Brain pericyte (primary cell): Measurements from ENCODE around the gene ASPSCR1.

Source experiments
- DNase-seq: peaks from one replicate; pipeline ENCODE4 v3.0.0-alpha.2; 2012; ENCODE audit warnings: low read depth, low spot score

The ASPSCR1 gene

DNA sequence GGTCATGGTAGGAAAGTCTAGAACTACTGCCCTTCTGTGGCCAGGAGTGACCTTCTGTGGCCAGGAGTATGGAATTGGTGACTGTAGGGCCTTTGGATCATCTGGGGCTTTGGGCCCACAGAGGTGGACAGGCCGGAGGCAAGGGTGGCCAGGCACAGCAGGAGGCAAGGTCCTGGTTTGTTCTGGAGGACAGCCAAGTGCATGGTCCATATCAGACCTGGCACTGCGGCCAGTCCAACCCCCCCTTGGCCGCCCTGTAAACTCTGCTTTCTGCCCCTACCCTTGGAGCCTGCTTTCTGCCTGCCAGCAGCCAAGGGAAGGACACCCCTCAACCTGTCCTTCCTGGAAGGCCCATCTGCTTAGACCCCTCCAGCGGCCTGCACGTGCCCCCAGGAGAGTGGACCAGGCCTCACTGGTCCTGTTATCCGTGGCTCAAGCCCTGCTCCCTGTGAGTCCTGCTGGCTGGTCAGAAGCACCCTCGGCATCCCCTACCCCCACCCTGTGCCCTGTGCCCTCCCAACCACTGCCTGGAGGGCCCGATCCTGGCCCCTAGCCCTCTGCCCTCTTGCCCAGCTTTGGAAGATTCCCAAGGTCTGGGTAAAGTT, 62.4 kb downstream of the ASPSCR1 start:
- DNase-seq: no peak

DNA sequence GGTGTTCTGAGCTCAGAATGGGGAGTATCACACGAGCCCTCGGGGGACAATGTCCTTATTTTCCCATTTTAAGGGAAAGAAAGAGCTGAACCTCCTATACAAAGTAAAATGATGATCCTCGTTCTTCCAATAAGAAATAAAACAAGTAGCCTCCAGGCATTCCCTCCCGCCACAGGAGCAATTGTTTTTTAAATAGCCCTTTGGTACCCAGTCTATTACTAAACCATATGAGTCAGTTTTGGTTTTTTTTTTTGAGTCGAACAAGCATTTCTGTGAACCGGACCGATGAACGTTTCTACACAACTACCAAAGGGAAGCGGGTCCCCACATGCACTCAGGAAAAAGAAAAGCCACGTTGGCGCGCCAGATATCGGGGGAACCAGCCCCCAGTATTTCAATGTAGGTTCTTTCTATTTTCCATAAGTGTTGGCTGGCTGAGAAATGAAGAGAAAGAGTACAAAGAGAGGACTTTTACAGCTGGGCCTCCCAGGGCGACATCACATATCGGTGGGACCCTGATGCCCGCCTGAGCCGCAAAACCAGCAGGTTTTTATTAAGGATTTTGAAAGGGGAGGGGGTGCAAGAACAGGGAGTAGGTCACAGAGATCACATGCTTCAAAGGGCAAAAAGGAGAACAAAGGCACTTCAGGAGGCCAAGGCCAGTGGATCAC, 63.9 kb downstream of the ASPSCR1 start:
- no peak for DNase-seq

GRCh38 chr17:82042649-82043048, 65.2 kb downstream of the ASPSCR1 start:
- no peak for DNase-seq

GRCh38 chr17:82043507-82043906, 66.1 kb downstream of the ASPSCR1 start:
- no peak for DNase-seq

DNA sequence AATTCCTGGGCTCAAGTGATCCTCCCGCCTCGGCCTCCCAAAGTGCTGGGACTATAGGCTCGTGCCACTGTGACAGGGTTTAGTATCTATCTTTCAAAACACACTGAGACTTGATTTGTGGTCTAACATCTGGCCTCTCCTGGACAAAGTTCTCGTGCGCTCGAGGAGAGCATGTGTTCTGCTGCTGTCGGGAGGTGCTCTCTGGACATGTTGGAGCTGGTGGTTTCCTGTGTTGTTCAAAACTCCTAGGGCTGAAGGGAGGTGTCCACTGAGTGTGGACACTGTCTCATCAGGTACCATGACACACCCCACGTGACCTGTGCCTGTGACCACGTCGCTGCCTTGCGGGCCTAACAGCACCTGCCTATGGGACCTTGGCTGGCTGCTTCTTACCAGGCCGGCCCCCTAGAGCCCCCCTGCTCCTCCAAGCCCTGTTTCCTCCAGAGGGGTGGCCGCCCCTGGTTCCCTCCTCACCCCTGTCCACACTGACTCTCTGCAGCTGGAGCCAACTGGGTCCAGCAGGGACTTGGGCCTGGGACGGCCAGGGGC, 68.6 kb downstream of the ASPSCR1 start:
- no peak for DNase-seq

- no peak for DNase-seq
Observed at GRCh38 chr17:82046903-82047302, 69.5 kb downstream of the ASPSCR1 start.

GRCh38 chr17:82047379-82047778, 70.0 kb downstream of the ASPSCR1 start:
- DNase-seq: no peak

GRCh38 chr17:82047914-82048570, 70.6 kb downstream of the ASPSCR1 start:
- no peak for DNase-seq

DNA sequence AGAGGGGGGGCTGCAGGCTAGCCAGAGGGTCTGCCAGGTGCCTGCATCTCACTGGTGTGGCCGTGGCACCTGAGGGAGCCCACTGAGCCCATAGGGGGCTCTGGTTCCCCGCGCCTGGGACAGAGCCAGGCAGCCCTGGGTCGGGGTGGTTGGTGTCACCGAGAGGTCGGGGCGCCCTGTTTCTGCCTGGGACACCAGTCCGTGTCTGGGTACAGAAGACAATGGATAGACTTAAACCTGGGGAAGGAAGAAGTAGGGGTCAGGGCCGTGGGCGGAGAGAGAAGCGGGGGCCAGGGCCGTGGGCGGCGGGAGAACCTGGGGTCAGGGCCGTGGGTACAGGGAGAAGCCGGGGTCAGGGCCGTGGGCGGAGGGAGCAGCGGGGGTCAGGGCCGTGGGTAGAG, 71.1 kb downstream of the ASPSCR1 start:
- no peak for DNase-seq

GRCh38 chr17:82049106-82049505, 71.7 kb downstream of the ASPSCR1 start:
- no peak for DNase-seq

DNA sequence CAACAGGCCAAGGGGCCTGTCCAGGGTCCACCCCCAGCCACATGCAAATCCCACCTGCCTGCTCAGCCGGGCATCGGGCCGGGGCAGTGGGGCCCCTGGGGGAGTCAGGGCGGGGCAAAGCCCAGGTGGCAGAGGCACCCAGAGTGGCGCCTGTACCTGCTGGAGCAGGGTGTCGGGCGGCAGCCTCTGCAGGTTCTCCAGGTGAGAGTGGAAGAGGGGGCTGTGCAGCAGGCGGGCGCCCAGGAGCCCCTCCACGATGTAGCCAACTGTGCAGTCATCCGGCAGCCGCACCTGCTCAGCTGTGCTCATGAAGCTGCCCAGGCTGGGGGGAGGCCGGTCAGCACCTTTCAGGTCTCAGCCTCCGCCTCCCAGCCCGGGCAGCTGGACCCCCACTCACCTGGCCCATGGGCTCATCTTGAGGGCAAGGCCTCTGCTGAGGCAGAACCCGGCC, 72.1 kb downstream of the ASPSCR1 start:
- no peak for DNase-seq

DNA sequence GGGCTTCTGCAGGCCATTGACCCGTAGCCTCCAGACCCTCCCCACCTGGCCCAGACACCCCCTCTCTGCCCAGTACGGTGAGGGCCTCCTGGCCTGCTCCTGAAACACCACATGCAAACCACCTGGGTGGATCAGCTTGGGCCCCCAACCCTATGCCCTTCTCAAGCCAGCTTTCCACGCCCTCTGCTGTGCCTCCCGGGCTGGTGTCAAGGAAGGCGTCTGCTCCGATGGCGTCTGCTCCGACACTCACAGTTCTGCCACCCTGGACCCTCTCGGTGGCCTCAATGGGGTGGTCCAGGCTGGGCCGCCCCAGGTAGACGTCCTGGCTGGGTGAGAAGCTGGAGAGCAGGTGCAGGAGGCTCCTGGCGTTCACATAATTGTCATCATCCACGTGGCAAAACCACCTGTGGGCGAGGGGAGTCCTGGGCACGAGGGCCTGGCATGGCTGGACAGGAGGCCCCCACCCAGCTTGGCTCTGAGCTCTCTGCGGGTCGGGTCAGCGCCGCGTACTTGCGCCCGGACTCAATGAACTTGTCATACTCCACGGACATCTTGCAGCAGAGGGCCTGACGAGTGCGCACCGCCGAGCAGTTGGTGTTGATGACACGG, 72.8 kb downstream of the ASPSCR1 start:
- no peak for DNase-seq

GRCh38 chr17:82050761-82051641, 73.6 kb downstream of the ASPSCR1 start:
- DNase-seq: no peak

GRCh38 chr17:82051776-82052637, 74.6 kb downstream of the ASPSCR1 start, which contains the start of the genes GPS1 and RFNG:
GPS1 (plus strand) TSS chr17:82051898; CDS start chr17:82051932, 34 bp downstream.
RFNG (minus strand) TSS chr17:82051811; CDS start chr17:82051766, 45 bp downstream.
- no peak for DNase-seq

- DNase-seq: no peak
Observed at GRCh38 chr17:82052638-82053059, 75.2 kb downstream of the ASPSCR1 start.

- DNase-seq: no peak
Observed at GRCh38 chr17:82053130-82053529, 75.7 kb downstream of the ASPSCR1 start.

- no peak for DNase-seq
Observed at GRCh38 chr17:82053556-82054263, 76.3 kb downstream of the ASPSCR1 start.

DNA sequence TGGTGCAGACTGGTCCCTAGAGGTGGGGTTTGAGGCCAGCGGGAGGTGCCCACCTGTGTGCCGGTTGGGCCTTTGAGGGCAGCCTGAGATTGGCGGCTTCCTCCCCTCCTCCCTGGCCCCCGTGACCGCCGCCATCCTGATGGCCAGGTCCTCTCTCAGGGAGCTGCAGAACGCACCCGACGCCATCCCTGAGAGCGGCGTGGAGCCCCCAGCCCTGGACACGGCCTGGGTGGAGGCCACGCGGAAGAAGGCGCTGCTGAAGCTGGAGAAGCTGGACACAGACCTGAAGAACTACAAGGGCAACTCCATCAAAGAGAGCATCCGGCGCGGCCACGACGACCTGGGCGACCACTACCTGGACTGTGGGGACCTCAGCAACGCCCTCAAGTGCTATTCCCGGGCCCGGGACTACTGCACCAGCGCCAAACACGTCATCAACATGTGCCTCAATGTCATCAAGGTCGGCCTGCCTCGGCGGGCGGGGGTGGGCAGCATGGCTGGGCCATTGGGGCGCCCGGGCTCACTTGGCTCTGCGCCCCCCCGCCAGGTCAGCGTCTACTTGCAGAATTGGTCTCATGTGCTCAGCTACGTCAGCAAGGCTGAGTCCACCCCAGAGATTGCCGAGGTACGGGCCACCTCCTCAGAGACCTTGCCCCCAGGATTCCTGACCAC, 77.1 kb downstream of the ASPSCR1 start:
- no peak for DNase-seq
